Smooth muscle cell (in vitro differentiated cells): ENCODE results near the gene MINDY2. TPM values are rescaled to one million over a fixed set of nuclear protein-coding genes. Genes with fewer than 3 reads are reported as not detected.
A peak's percentile ranks its signal among the peaks of the same experiment; 100 is the strongest.

ENCODE experiments used
- DNase-seq: peaks from one replicate; lab custom pipeline; 2025; ENCODE audit not compliant: unreplicated experiment; lab: John Stamatoyannopoulos, UW
- H2AFZ ChIP-seq: fragments of 200-600 bp; sonication (generic); 2 replicates; pipeline ENCODE4 v1.6.0; 2016; ENCODE audit warnings: antibody characterized with exemption, low read depth, mild to moderate bottlenecking
- H3F3A ChIP-seq: fragments of 200-600 bp; sonication (generic); 2 replicates; pipeline ENCODE4 v1.6.0; 2017; ENCODE audit warnings: antibody characterized with exemption, low read depth
- H3K27ac ChIP-seq: fragments of 200-600 bp; sonication (generic); 2 replicates; pipeline ENCODE4 v1.5.1; 2016; ENCODE audit warnings: low read depth, mild to moderate bottlenecking
- H3K27me3 ChIP-seq: fragments of 200-600 bp; sonication (generic); 2 replicates; pipeline ENCODE4 v1.6.1; 2016; ENCODE audit warnings: low read depth, mild to moderate bottlenecking
- H3K36me3 ChIP-seq: fragments of 200-600 bp; sonication (generic); 2 replicates; pipeline ENCODE4 v1.5.1; 2016; ENCODE audit warnings: low read depth
- H3K4me1 ChIP-seq: fragments of 200-600 bp; sonication (generic); 2 replicates; pipeline ENCODE4 v1.5.1; 2016; ENCODE audit warnings: low read depth
- H3K4me2 ChIP-seq: fragments of 200-600 bp; sonication (generic); 2 replicates; pipeline ENCODE4 v1.6.0; 2016; ENCODE audit warnings: mild to moderate bottlenecking
- H3K4me3 ChIP-seq: fragments of 200-600 bp; sonication (generic); 2 replicates; pipeline ENCODE4 v1.5.1; 2016; ENCODE audit warnings: mild to moderate bottlenecking
- H3K79me2 ChIP-seq: fragments of 200-600 bp; sonication (generic); 2 replicates; pipeline ENCODE4 v1.6.0; 2016; ENCODE audit warnings: low read depth, mild to moderate bottlenecking
- H3K9ac ChIP-seq: fragments of 200-600 bp; sonication (generic); 2 replicates; pipeline ENCODE4 v1.6.0; 2016; ENCODE audit warnings: low read depth
- H3K9me3 ChIP-seq: fragments of 200-600 bp; sonication (generic); replicated peaks from 2 replicates; pipeline ENCODE4 v1.5.1; 2016; ENCODE audit warnings: low read depth
- H4K20me1 ChIP-seq: fragments of 200-600 bp; sonication (generic); 2 replicates; pipeline ENCODE4 v1.6.0; 2016; ENCODE audit warnings: low read depth
- CTCF ChIP-seq: fragments of 200-600 bp; sonication (generic); IDR thresholded peaks from 2 replicates; pipeline ENCODE4 v1.5.1; 2017; ENCODE audit warnings: borderline replicate concordance, mild to moderate bottlenecking, antibody characterized with exemption; ENCODE audit not compliant: insufficient read depth, poor library complexity, severe bottlenecking
- WGBS: methylation state at CpG from one replicate; pipeline ENCODE4 v1.1.7; 2016; ENCODE audit warnings: low lambda C conversion rate; 5-methylcytosine and 5-hydroxymethylcytosine counted together
- polyA plus RNA-seq: library from polyadenylated mRNA; unstranded; fragments of >200 nt; fragmentation: Nextera tagmentation; extraction: Ambion mirVana; gene quantifications from 2 replicates; pipeline ENCODE4 v1.2.1, GENCODE V29; 2016
- total RNA-seq: library from RNA; depleted of rRNA; stranded (reverse); fragments of >200 nt; gene quantifications from 2 replicates; pipeline ENCODE4 v1.2.3, GENCODE V29; 2014

The MINDY2 gene
- total and polyA plus RNA-seq, 2 experiments from 2014 or later, result 21.2 to 28.0 TPM

- WGBS, result 68% methylated on average over 2 of the region's 2 CpGs
- Histone ChIP-seq H3K4me3 (no peak overlapping the region), H3K9ac (no peak overlapping the region), H3F3A (peaks cover 23% of the 10 kb centered on the region), H3K9me3 (no peaks in the 10 kb centered on the region), H2AFZ (no peak overlapping the region), H3K27me3 (no peaks in the 10 kb centered on the region), H3K4me2 (no peak overlapping the region), H3K27ac (peak overlapping the region; percentile 34), H4K20me1 (peaks cover 97% of the 10 kb centered on the region), H3K4me1 (peaks cover 29% of the 10 kb centered on the region), H3K36me3 (no peaks in the 10 kb centered on the region), H3K79me2 (peaks cover 92% of the 10 kb centered on the region)
- no peak for DNase-seq
- TF ChIP-seq CTCF, result no peak
Observed at GRCh38 chr15:58736018-58736643, 35.0 kb upstream of the MINDY2 start.

DNA sequence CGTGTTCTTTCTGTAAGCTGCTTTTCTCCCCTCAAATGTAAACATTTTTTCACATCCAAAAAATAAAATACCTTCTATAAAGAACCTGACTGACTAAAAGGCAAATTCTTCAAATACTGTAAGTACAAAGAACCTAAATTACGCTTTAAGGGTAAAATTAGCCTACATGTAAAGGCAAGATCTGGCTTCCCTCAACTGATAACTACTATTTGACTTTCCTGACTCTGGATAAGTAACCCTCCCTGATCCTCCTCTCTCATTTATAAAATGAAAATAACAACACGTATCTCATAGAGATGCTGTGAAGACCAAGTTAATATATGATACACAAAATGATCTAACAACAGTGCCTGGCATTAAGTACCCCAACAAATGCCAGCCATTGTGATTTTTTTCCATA is 33.8 kb upstream of the MINDY2 start:
- no peak for DNase-seq
- Histone ChIP-seq H3K79me2 (peaks cover 98% of the 10 kb centered on the region), H3K27ac (peak overlapping the region; percentile 34), H3K9ac (no peak overlapping the region), H4K20me1 (peaks cover 98% of the 10 kb centered on the region), H3K4me1 (peaks cover 24% of the 10 kb centered on the region), H3K4me3 (no peak overlapping the region), H3K27me3 (no peaks in the 10 kb centered on the region), H3K9me3 (no peaks in the 10 kb centered on the region), H2AFZ (no peak overlapping the region), H3K4me2 (peak overlapping the region; percentile 35), H3F3A (peaks cover 13% of the 10 kb centered on the region), H3K36me3 (no peaks in the 10 kb centered on the region)
- no peak for TF ChIP-seq CTCF
- WGBS, result 63% methylated on average over 3 of the region's 3 CpGs

- Histone ChIP-seq H4K20me1 (peaks cover 98% of the 10 kb centered on the region), H3K79me2 (peaks cover 97% of the 10 kb centered on the region), H3K4me2 (peak overlapping the region; percentile 35), H3K27me3 (no peaks in the 10 kb centered on the region), H3K9me3 (no peaks in the 10 kb centered on the region), H2AFZ (no peak overlapping the region), H3K9ac (no peak overlapping the region), H3K27ac (peak overlapping the region; percentile 45), H3K4me3 (no peak overlapping the region), H3F3A (peaks cover 4% of the 10 kb centered on the region), H3K36me3 (no peaks in the 10 kb centered on the region), H3K4me1 (peaks cover 24% of the 10 kb centered on the region)
- 93% methylated on average over 1 of the region's 1 CpG for WGBS
- no peak for TF ChIP-seq CTCF
- no peak for DNase-seq
Observed at GRCh38 chr15:58738046-58738707, 32.9 kb upstream of the MINDY2 start.
